DLD1 (cell line): ENCODE data around the gene STX8.
"Not testable (repeated sequence)": the region's sequence is repeated elsewhere in the genome, so short reads cannot be mapped to it uniquely, and the experiment has no call there.

Experiments
- in situ Hi-C: cut with HindIII; loops from 2 replicates; pipeline ENCODE4 v1.10.0; 2017; ENCODE audit warnings: low sequenced_read_pairs

The STX8 gene

GRCh38 chr17:9355846-9356245, 219.8 kb downstream of the STX8 start:
- in situ Hi-C loops, result no loop called here

- in situ Hi-C loops, result not testable (repeated sequence)
Measured at GRCh38 chr17:9355231-9355630, 220.4 kb downstream of the STX8 start.

- in situ Hi-C loops, result no loop called here
Measured at GRCh38 chr17:9350080-9350479, 225.5 kb downstream of the STX8 start.

GRCh38 chr17:9346296-9346926, 229.2 kb downstream of the STX8 start:
- in situ Hi-C loops, result no loop called here

- in situ Hi-C loops, result no loop called here
Measured at GRCh38 chr17:9343516-9343915, 232.1 kb downstream of the STX8 start.

DNA sequence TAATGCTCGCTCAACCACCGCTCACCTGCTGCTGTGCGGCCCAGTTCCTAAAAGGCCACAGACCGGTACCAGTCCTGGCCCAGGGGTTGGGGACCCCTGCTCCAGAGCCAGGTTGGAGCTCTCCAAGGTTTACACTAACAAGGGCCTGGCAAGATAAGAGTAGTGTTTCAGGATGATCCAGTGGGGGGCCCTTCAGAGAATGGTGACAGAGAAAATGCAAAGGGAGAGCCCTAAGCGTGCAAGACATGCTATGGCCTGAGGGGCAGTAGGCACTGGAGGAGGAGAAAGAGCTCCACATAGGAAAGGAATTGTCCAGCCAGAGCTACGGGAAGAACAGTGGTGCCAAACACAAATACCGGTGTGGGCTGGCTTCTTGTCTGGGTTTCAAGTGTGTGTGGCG, 233.4 kb downstream of the STX8 start:
- in situ Hi-C loops, result no loop called here

DNA sequence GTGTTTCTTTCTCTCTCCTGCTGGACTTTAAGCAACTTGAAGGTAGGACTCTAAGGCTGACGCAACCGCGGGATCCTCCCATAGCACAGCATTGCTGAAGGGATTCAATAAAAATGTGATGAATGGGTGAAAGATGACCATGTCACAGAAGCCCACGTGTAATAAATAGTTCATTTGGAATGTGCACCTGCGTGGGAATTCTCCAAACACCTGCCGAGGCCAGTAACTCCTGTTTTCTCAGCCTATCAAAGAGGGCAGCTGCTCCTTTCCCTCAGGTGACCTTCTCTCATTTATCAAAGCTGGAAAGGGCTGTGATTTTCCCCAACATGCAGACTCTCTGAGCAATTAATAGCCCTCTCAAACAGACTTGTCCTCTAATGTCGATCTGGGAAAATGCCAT, 235.7 kb downstream of the STX8 start:
- in situ Hi-C loops, result no loop called here

DNA sequence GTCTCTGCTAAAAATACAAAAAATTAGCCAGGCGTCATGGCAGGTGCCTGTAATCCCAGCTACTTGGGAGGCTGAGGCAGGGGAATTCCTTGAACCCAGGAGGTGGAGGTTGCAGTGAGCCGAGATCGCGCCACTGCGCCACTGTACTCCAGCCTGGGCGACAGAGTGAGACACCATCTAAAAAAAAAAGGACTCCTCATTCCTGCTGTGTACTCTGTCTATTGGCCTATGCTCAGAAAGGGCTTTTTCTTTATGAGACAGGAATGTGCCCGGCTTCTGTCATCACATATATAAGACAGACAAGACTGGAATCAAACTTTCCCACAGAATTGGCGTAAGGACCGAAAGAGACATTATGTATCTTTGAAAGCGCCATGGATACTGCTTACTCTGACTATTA, 236.1 kb downstream of the STX8 start:
- in situ Hi-C loops, result not testable (repeated sequence)

- in situ Hi-C loops, result no loop called here
Measured at GRCh38 chr17:9336817-9337216, 238.8 kb downstream of the STX8 start.

GRCh38 chr17:9334536-9335446, 240.8 kb downstream of the STX8 start:
- in situ Hi-C loops, result no loop called here

DNA sequence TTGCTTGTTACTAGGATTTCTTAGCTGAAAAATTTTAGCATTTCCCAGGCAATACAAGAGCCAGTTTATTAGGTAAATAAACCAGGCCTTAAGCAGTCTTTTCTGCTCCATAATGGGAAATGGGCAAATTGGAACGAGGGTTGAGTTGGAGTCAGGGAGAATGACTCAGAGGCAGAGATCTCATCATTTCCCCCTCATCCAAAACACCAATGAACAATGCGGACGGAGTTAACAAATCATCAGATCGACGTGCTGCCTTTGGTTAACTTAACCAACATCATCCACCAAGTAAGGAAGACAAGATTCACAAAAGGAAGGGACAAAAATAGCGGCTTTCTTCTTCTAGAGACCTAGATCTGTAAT, 243.5 kb downstream of the STX8 start:
- in situ Hi-C loops, result no loop called here

DNA sequence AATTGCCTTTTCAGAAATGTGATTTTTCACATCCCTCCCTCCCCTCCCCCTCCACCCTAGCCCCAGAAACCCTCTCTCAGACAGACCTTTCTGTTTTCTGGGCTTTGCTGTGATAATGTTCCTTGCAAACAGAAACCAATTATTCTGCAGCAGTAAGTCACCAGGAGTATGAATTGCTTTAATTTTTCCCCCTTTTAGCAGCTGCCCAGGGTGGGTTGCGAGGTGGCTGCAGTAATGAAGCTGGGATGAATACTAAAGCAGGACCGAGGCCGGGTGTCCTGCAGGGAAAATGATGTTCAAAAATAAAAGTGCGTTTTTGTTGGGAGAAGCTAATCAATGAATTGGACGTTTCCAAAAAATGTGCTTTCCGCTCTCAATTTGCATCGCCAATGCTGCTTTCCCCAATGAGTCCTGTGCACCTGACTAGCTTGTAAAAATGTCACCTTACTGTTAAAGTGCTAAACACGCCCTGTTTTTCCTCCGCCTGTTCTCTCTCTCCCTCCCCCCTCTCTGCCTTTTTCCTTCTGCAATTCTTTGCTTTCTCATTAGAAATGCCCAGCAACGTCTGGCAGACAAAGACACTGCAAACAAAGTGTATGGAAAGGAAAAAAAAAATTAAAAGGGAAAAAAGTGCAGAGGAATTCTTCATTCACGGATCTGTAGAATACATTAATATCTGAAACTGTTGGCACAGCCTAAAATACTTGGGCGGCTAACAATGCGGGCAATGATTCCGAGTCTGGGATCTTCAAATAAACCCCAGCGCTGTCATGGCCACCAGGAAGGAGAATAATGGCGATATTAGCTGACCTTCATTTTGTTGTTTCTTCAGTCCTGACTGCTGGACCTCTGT, 244.1 kb downstream of the STX8 start:
- in situ Hi-C loops, result no loop called here

- in situ Hi-C loops, result no loop called here
Measured at GRCh38 chr17:9330611-9331271, 244.9 kb downstream of the STX8 start.

DNA sequence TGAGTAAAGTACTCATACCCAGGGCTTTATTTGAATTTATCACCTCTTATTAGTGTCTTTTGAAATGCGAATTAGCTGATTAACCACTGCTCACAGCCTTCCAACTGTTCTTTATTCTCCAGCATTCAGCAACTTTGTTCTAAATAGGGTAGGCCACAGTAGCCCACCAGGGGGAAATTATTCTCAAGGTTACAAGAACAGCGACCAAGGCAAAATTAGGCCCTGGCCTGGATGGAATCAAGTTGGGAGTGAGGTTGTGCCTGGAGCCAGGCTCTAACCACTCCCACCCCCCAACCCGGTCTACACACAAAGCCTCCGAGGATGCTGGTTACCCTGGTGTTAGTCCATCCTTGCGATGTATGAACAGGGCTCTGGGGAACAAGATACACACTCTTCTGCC, 245.5 kb downstream of the STX8 start:
- in situ Hi-C loops, result no loop called here

DNA sequence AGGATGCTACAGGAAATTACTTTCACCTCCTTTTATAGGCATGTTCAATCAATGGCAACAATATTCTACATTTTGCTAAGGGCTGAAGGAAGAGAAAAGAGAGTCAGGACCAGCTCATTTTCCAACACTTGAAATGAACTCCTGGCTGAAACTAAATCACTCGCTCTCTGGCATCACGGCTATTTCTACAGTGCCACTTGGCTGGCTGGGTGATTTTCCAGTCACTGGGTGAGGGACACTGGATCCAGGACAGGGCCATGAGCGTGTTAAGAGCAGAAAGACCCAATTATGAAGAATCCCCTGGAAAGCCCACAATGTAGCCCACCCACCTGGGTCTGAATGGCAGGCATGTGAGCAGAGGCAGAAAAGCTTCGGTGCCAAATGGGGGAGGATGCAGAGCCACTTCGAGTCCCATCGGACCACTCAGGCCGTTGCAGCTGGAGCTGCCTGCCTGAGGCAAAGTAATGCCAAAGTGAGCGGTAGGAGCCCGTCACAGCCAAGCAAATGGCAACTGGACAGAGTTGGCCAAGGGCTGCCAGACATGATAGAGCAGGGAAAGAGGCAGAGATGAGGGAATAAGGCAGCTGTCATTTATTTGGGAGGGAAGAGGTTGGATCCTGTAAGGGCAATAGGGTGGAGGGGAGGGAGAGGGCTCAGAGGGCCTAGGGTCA, 246.2 kb downstream of the STX8 start:
- in situ Hi-C loops, result no loop called here

GRCh38 chr17:9324864-9325263, 250.8 kb downstream of the STX8 start:
- in situ Hi-C loops, result no loop called here

- in situ Hi-C loops, result no loop called here
Measured at GRCh38 chr17:9322326-9322725, 253.3 kb downstream of the STX8 start.

- in situ Hi-C loops, result no loop called here
Measured at GRCh38 chr17:9321890-9322289, 253.7 kb downstream of the STX8 start.

GRCh38 chr17:9315360-9315759, 260.3 kb downstream of the STX8 start:
- in situ Hi-C loops, result no loop called here

- in situ Hi-C loops, result no loop called here
Measured at GRCh38 chr17:9313346-9313745, 262.3 kb downstream of the STX8 start.
